Measurements from ENCODE around the gene AKAP6. TPM values are rescaled to one million over a fixed set of nuclear protein-coding genes. Genes with fewer than 3 reads are reported as not detected.

AKAP6 gene
- total RNA-seq, 1 experiment from 2014 or later, result 1.1 TPM

GRCh38 chr14:32587461-32587860, 258.4 kb downstream of the AKAP6 start:
- peaks cover 7 to 29% (median 11%) of the 10 kb centered on the region in 3 experiments for H3K36me3 Mint-ChIP-seq (ENCODE audit: insufficient read depth in 1 of 3, low read depth in 3 of 3)
- Histone ChIP-seq H3K23me2 (ENCODE audit: insufficient read length, low read depth, low read length, poor library complexity, severe bottlenecking) (no peaks in the 10 kb centered on the region), H4K5ac (ENCODE audit: insufficient read length, low read depth, low read length) (no peak overlapping the region), H3K4ac (ENCODE audit: low read depth, low read length) (no peak overlapping the region), H3K27me3 (ENCODE audit: insufficient read depth, low read length) (no peaks in the 10 kb centered on the region), H3K4me2 (ENCODE audit: insufficient read depth, insufficient read length, low read length) (no peak overlapping the region), H3K79me1 (ENCODE audit: insufficient read depth, low read depth, low read length, poor library complexity, severe bottlenecking) (no peaks in the 10 kb centered on the region), H3K79me2 (ENCODE audit: insufficient read depth, low read length) (no peaks in the 10 kb centered on the region), H3K4me1 (ENCODE audit: insufficient read depth, low read length) (no peaks in the 10 kb centered on the region), H2AFZ (ENCODE audit: low read length) (no peak overlapping the region), H2BK5ac (ENCODE audit: insufficient read length, low read length) (no peak overlapping the region), H3K14ac (ENCODE audit: insufficient read depth, low read length) (no peak overlapping the region), H3K18ac (ENCODE audit: insufficient read length, low read depth, low read length) (no peak overlapping the region), H3K56ac (ENCODE audit: insufficient read length, low read depth, low read length) (no peak overlapping the region), H4K20me1 (ENCODE audit: control insufficient read depth, insufficient read depth, insufficient read length) (no peaks in the 10 kb centered on the region), H3K9ac (ENCODE audit: extremely low read depth, insufficient read length, low read length) (no peak overlapping the region), H2BK15ac (ENCODE audit: low read depth, low read length) (no peak overlapping the region), H2BK120ac (ENCODE audit: low read depth, low read length, poor library complexity, severe bottlenecking) (no peak overlapping the region), H3K9me3 (ENCODE audit: control insufficient read depth, low read depth, low read length) (peaks cover 11% of the 10 kb centered on the region), H4K8ac (replicated peaks; ENCODE audit: insufficient read length, low read depth, low read length) (no peak overlapping the region), H2BK20ac (ENCODE audit: low read depth, low read length, poor library complexity, severe bottlenecking) (no peak overlapping the region), H3T11ph (ENCODE audit: low read length) (no peak overlapping the region), H3K27ac (ENCODE audit: insufficient read length, low read depth, low read length) (no peak overlapping the region), H3K23ac (ENCODE audit: insufficient read length, low read depth, low read length) (no peak overlapping the region), H2AK5ac (ENCODE audit: insufficient read length, low read length) (no peak overlapping the region), H2BK12ac (ENCODE audit: insufficient read length, low read depth, low read length) (no peak overlapping the region), H4K91ac (ENCODE audit: insufficient read length, low read depth, low read length) (no peak overlapping the region)
- no peaks in the 10 kb centered on the region; the same call in 1 of the 2 replicates for H3K27me3 Mint-ChIP-seq (ENCODE audit: low read depth)
- no peak for DNase-seq
- H3K27ac Mint-ChIP-seq, result no peak overlapping the region; a peak in 1 of 7 replicates
- H3K9me3 Mint-ChIP-seq, result peaks cover 37 to 44% of the 10 kb centered on the region in 2 experiments
- no peaks in the 10 kb centered on the region for H3K4me1 Mint-ChIP-seq
- no peak for TF ChIP-seq CTCF (conservative IDR thresholded peaks at IDR 0.05)
- WGBS (ENCODE audit: extremely low coverage, insufficient read length, low lambda C conversion rate), result no CpG with 5 or more reads among the region's 1 CpG
- H3K4me3 Mint-ChIP-seq, result no peak overlapping the region

Data from H9 (cell line).